NCI-H460 (cell line): Measurements from ENCODE around the gene MAP2K3. TPM values are rescaled to one million over a fixed set of nuclear protein-coding genes. Genes with fewer than 3 reads are reported as not detected.
"Not testable (repeated sequence)": the region's sequence is repeated elsewhere in the genome, so short reads cannot be mapped to it uniquely, and the experiment has no call there.

Experiments
- DNase-seq: peaks from one replicate; pipeline ENCODE4 v3.0.0-alpha.2; 2016; ENCODE audit warnings: low read depth; ENCODE audit errors: extremely low read depth
- total RNA-seq: library from RNA; depleted of rRNA; stranded (reverse); fragments of >200 nt; shearing (Covaris generic); gene quantifications from 2 replicates; pipeline ENCODE4 v1.2.3, GENCODE V29; 2014

The MAP2K3 gene
- total RNA-seq, 1 experiment from 2014 or later, result 18.6 TPM

- not testable (repeated sequence) for DNase-seq
Observed at GRCh38 chr17:21346651-21347250, 62.2 kb downstream of the MAP2K3 start.

GRCh38 chr17:21347660-21348059 lies 63.1 kb downstream of the MAP2K3 start:
- not testable (repeated sequence) for DNase-seq

GRCh38 chr17:21348081-21348925 lies 63.8 kb downstream of the MAP2K3 start:
- not testable (repeated sequence) for DNase-seq

GRCh38 chr17:21348926-21349261 lies 64.4 kb downstream of the MAP2K3 start:
- DNase-seq, result not testable (repeated sequence)

- not testable (repeated sequence) for DNase-seq
Observed at GRCh38 chr17:21349358-21350050, 65.0 kb downstream of the MAP2K3 start.

GRCh38 chr17:21350495-21350894 lies 66.0 kb downstream of the MAP2K3 start:
- not testable (repeated sequence) for DNase-seq

- no peak for DNase-seq
Observed at GRCh38 chr17:21351366-21352065, 67.0 kb downstream of the MAP2K3 start.

GRCh38 chr17:21352221-21352980 lies 67.9 kb downstream of the MAP2K3 start:
- no peak for DNase-seq

GRCh38 chr17:21352981-21353265 lies 68.4 kb downstream of the MAP2K3 start:
- no peak for DNase-seq

GRCh38 chr17:21353326-21354010 lies 69.0 kb downstream of the MAP2K3 start:
- no peak for DNase-seq

GRCh38 chr17:21354796-21355385 lies 70.4 kb downstream of the MAP2K3 start:
- no peak for DNase-seq

GRCh38 chr17:21355586-21355985 lies 71.1 kb downstream of the MAP2K3 start:
- no peak for DNase-seq

- DNase-seq, result no peak
Observed at GRCh38 chr17:21356537-21357127, 72.1 kb downstream of the MAP2K3 start.

- no peak for DNase-seq
Observed at GRCh38 chr17:21357281-21357680, 72.8 kb downstream of the MAP2K3 start.

GRCh38 chr17:21357696-21358656 lies 73.5 kb downstream of the MAP2K3 start:
- DNase-seq, result no peak

GRCh38 chr17:21358682-21359482 lies 74.4 kb downstream of the MAP2K3 start:
- no peak for DNase-seq

- DNase-seq, result no peak
Observed at GRCh38 chr17:21359483-21359840, 75.0 kb downstream of the MAP2K3 start.
